KOPT-K1 (cell line): Measurements from ENCODE around the gene MAP4K4.
"Not testable (repeated sequence)": the region's sequence is repeated elsewhere in the genome, so short reads cannot be mapped to it uniquely, and the experiment has no call there.

Experiments
- H3K27ac ChIP-seq: fragments of 200-600 bp; sonication (generic); 2 replicates; pipeline ENCODE4 v1.5.1; 2016; ENCODE audit warnings: antibody characterized with exemption, mild to moderate bottlenecking, low read depth, low read length; ENCODE audit not compliant: poor library complexity, severe bottlenecking
- H3K36me3 ChIP-seq: fragments of 200-600 bp; sonication (generic); 2 replicates; pipeline ENCODE4 v1.5.1; 2017; ENCODE audit warnings: antibody characterized with exemption, mild to moderate bottlenecking, low read length, moderate library complexity; ENCODE audit not compliant: insufficient read depth
- H3K9me3 ChIP-seq: fragments of 200-600 bp; sonication (generic); 2 replicates; pipeline ENCODE4 v1.5.1; 2017; ENCODE audit warnings: antibody characterized with exemption, low read length, mild to moderate bottlenecking; ENCODE audit not compliant: insufficient read depth, poor library complexity, severe bottlenecking

Gene MAP4K4

DNA sequence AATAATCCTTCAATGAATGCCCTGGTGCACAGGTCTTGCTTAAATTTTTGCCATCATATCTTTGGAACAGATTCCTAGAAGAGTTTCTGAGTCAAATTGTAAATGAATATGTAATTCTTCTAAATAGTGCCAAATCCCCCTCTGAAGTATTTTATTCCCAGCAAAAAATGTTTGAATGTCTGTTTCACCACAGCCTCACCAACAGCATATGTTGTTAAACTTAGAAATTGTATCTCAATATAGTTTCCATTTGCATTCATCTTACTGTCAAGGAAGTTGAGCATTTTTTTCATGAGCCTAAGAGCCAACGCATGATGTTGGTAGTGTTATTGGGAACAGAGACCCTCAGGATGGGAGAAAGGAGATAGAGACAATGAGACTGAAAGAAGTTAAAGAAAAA, 207.4 kb downstream of the MAP4K4 start:
- Histone ChIP-seq H3K9me3 (peaks cover 38% of the 10 kb centered on the region), H3K27ac (no peak overlapping the region), H3K36me3 (no peaks in the 10 kb centered on the region)

GRCh38 chr2:101905746-101906336, 208.3 kb downstream of the MAP4K4 start:
- no peak overlapping the region for H3K27ac ChIP-seq
- no peaks in the 10 kb centered on the region for H3K36me3 ChIP-seq
- H3K9me3 ChIP-seq = peaks cover 45% of the 10 kb centered on the region

GRCh38 chr2:101909760-101910159, 212.3 kb downstream of the MAP4K4 start:
- Histone ChIP-seq H3K9me3 (peaks cover 37% of the 10 kb centered on the region), H3K36me3 (no peaks in the 10 kb centered on the region)

GRCh38 chr2:101912545-101912944, 215.0 kb downstream of the MAP4K4 start:
- H3K36me3 ChIP-seq = no peaks in the 10 kb centered on the region
- H3K27ac ChIP-seq = no peak overlapping the region
- peaks cover 17% of the 10 kb centered on the region for H3K9me3 ChIP-seq

More at GRCh38 chr2:101909760-101910159, 212.3 kb downstream of the MAP4K4 start:
- H3K27ac ChIP-seq = no peak overlapping the region

- H3K27ac ChIP-seq = no peak overlapping the region
- H3K9me3 ChIP-seq = peaks cover 26% of the 10 kb centered on the region
- H3K36me3 ChIP-seq = no peaks in the 10 kb centered on the region
Measured at GRCh38 chr2:101921319-101921952, 223.9 kb downstream of the MAP4K4 start.

GRCh38 chr2:101921953-101922325, 224.4 kb downstream of the MAP4K4 start:
- H3K36me3 ChIP-seq = no peaks in the 10 kb centered on the region
- H3K27ac ChIP-seq = no peak overlapping the region
- peaks cover 30% of the 10 kb centered on the region for H3K9me3 ChIP-seq

GRCh38 chr2:101924311-101924710, 226.8 kb downstream of the MAP4K4 start:
- H3K27ac ChIP-seq, H3K36me3 ChIP-seq: not testable (repeated sequence)
- H3K9me3 ChIP-seq = peaks cover 42% of the 10 kb centered on the region

DNA sequence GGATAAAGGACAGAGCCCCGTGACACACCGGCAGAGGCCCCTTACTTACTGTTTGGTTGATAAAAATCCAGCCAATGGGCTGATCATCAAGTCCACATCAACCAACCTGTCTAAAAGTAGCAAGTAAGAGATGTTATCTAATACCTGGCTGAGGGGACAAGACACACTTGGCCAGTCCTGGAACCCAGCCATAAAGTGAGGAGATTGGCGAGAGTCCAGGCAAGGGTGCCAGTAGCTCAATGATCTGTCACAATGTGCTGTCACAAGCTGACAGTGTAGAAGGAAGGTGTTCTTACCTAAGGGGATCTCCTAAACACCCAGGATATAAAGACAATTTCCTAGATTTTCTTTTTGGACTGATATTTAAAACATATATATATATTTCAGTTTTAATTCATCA, 232.5 kb downstream of the MAP4K4 start:
- Histone ChIP-seq H3K9me3 (peaks cover 27% of the 10 kb centered on the region), H3K36me3 (no peaks in the 10 kb centered on the region), H3K27ac (no peak overlapping the region)

DNA sequence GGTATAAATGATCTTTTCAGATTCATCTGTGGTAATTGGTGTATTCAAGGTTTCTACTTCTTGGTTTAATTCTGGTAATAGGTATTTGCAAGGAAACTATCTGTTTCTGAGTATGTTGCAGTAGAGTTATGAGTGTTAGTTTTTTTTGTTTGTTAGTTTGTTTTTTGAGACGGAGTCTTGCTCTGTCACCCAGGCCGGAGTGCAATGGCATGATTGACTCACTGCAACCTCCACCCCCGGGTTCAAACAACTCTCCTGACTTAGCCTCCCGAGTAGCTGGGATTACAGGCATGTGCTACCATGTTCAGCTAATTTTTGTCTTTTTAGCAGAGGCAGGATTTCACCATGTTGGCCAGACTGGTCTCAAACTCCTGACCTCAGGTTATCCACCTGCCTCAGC, 233.3 kb downstream of the MAP4K4 start:
- H3K27ac ChIP-seq = no peak overlapping the region
- H3K9me3 ChIP-seq = peaks cover 22% of the 10 kb centered on the region

DNA sequence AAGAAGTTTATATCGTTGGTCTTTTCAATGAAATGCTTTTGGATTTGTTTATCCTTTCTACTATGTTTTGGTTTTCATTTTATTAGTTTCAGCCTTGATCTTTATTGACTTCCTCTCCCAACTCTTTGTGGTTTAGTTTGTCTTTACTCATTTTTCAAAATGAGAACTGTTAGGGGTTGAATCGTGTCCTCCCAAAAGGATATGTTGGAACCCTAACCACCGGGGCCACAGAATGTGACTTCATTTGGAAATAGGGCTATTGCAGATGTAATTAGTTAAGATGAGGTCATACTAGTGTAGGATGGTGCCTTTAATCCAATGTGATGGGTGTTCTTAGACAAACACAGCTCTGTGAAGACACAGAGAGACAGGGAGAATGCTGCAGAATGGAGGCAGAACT, 233.9 kb downstream of the MAP4K4 start:
- peaks cover 17% of the 10 kb centered on the region for H3K9me3 ChIP-seq

More for the DNA sequence above, 233.3 kb downstream of the MAP4K4 start:
- H3K36me3 ChIP-seq = no peaks in the 10 kb centered on the region

GRCh38 chr2:101935764-101936163, 238.3 kb downstream of the MAP4K4 start:
- not testable (repeated sequence) for H3K27ac ChIP-seq, H3K36me3 ChIP-seq, H3K9me3 ChIP-seq

More for the DNA sequence above, 233.9 kb downstream of the MAP4K4 start:
- no peaks in the 10 kb centered on the region for H3K36me3 ChIP-seq
- no peak overlapping the region for H3K27ac ChIP-seq

- H3K9me3 ChIP-seq = peaks cover 7% of the 10 kb centered on the region
- H3K36me3 ChIP-seq = no peaks in the 10 kb centered on the region
- no peak overlapping the region for H3K27ac ChIP-seq
Measured at GRCh38 chr2:101942851-101943250, 245.3 kb downstream of the MAP4K4 start.
